ENCODE results near the gene REV1.

DNA sequence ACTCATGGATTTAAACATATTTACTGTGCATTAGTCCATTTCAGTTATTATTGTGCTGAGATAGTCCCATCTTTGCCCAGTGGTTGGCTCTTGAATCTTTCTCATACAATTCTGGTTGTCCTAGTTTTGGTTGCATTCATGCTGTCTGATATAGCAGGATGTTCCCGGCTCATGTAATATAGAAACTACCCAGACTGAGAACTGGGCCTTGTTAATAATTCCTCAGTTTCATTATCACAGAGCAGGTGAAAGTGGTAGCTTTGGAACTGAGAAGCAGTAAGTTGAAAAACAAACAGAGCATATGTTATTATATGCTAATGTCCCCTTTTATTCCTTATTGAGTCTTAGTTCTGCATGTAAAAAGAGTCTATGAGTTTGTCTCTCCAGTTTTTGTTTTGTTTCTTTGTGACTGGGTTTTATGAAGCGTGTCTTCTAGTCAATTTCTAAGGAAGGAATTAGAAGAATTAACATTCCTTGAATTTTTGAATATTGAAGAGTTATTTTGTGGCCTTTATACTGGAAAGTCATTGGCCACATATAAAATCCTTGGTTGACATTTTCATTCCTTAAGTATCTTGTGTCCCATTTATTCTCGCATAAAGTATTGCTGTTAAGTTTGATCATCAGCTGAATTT, 109.3 kb downstream of the REV1 start:
- TF ChIP-seq, protein P1, sequence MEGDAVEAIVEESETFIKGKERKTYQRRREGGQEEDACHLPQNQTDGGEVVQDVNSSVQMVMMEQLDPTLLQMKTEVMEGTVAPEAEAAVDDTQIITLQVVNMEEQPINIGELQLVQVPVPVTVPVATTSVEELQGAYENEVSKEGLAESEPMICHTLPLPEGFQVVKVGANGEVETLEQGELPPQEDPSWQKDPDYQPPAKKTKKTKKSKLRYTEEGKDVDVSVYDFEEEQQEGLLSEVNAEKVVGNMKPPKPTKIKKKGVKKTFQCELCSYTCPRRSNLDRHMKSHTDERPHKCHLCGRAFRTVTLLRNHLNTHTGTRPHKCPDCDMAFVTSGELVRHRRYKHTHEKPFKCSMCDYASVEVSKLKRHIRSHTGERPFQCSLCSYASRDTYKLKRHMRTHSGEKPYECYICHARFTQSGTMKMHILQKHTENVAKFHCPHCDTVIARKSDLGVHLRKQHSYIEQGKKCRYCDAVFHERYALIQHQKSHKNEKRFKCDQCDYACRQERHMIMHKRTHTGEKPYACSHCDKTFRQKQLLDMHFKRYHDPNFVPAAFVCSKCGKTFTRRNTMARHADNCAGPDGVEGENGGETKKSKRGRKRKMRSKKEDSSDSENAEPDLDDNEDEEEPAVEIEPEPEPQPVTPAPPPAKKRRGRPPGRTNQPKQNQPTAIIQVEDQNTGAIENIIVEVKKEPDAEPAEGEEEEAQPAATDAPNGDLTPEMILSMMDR (IDR thresholded peaks at IDR 0.05), result no peak
- TF ChIP-seq POLR2A (IDR thresholded peaks at IDR 0.05), result no peak
